GM12875 (cell line): ENCODE results near the gene ACTR3.

Experiments
- H3K4me3 ChIP-seq: one replicate; pipeline ENCODE4 v1.5.1; 2011; ENCODE audit warnings: low read depth, low read length, control low read depth
- CTCF ChIP-seq: IDR thresholded peaks from 2 replicates; pipeline ENCODE4 v1.5.1; 2011; ENCODE audit warnings: low read depth, mild to moderate bottlenecking, control low read depth, inconsistent platforms, low read length, moderate library complexity, borderline replicate concordance; ENCODE audit not compliant: insufficient read depth

The ACTR3 gene

GRCh38 chr2:113907297-113907696 lies 17.4 kb downstream of the ACTR3 start:
- no peak for TF ChIP-seq CTCF
- H3K4me3 ChIP-seq = no peak overlapping the region

- no peak overlapping the region for H3K4me3 ChIP-seq
- TF ChIP-seq CTCF = no peak
Observed at GRCh38 chr2:113910110-113910717, 20.3 kb downstream of the ACTR3 start.

GRCh38 chr2:113910967-113911678 lies 21.2 kb downstream of the ACTR3 start:
- no peak for TF ChIP-seq CTCF
- H3K4me3 ChIP-seq = no peak overlapping the region

- TF ChIP-seq CTCF = no peak
- no peak overlapping the region for H3K4me3 ChIP-seq
Observed at GRCh38 chr2:113915082-113915819, 25.4 kb downstream of the ACTR3 start.

GRCh38 chr2:113918229-113918628 lies 28.3 kb downstream of the ACTR3 start:
- no peak for TF ChIP-seq CTCF
- H3K4me3 ChIP-seq = no peak overlapping the region

GRCh38 chr2:113920996-113921395 lies 31.1 kb downstream of the ACTR3 start:
- H3K4me3 ChIP-seq = no peak overlapping the region
- TF ChIP-seq CTCF = no peak
